NOMO-1 treated with DMSO at 0.1 percent for 48 hours (cell line): ENCODE data around the gene GRIK3.
"Not testable (repeated sequence)": the region's sequence is repeated elsewhere in the genome, so short reads cannot be mapped to it uniquely, and the experiment has no call there.

Source experiments
- DNase-seq: peaks from one replicate; lab custom pipeline; 2025; ENCODE audit not compliant: unreplicated experiment; lab: John Stamatoyannopoulos, UW

GRIK3 gene

DNA sequence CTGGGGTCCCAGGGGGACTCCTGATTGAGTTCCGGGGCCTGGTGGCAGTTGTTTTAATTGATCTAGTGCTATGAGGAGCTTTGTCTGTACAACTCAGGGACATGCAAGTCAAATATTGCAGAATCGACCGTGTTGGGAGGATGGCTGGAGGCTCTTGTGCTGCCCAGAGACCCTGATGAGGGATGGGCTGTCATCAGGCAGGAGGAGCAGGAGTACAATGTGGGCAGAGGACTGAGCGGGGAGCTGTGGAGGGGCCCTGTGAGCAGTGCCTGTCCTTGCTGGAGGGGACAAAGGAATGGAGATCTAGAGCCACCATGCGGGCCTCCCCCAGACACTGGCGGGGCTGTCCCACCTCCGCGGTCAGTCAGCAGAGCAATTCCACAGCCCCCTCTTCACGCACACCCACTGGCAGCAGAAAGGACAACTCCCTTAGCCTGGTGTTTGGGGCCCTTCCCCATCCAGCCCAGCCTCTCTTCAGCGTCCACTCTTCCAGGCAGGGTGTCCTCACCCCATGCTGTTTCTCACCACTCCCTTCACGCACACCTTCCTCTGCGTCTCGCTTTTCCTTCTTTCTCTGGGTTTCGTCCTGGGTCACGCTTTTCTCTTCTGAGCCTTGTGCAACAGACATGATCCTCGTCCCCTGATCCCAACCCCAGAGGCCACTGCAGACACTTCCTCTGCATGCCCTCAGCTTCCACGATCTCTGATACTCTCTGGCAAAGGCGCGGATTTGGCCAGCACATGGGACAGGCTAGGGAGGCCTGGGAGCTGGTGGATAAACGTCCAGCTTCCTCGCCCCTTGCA, 122.6 kb downstream of the GRIK3 start:
- DNase-seq, result no peak

DNA sequence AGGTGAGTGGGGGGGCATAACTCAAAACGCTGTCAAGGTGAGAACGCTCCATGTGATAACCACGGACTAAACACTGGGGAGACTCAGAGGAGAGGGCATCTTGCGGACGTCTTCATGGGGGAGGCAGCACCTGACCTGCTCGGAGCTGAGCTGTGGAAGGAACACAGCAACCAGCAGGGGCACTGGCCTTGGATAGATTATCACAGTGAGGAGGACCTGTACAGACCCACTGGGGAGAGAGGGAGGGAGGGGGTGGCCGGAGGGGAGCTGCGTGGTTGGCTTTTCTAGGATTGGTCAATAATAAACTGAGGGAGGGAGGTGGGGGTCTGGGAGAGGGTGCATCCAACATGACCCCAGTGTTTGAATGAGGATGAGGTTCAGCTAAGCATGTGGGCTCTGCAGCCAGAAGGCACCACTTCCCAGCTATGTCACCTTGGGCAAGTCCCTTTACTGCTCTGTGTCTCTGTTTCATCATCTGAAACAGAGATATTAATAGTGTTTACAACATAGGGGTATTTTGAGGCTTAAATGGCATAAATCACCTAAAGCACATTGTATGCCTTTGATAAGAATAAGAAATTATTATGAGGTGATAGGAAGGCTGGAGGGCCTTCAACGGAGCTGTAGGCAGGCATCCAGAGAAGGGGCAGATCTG, 123.3 kb downstream of the GRIK3 start:
- no peak for DNase-seq

DNA sequence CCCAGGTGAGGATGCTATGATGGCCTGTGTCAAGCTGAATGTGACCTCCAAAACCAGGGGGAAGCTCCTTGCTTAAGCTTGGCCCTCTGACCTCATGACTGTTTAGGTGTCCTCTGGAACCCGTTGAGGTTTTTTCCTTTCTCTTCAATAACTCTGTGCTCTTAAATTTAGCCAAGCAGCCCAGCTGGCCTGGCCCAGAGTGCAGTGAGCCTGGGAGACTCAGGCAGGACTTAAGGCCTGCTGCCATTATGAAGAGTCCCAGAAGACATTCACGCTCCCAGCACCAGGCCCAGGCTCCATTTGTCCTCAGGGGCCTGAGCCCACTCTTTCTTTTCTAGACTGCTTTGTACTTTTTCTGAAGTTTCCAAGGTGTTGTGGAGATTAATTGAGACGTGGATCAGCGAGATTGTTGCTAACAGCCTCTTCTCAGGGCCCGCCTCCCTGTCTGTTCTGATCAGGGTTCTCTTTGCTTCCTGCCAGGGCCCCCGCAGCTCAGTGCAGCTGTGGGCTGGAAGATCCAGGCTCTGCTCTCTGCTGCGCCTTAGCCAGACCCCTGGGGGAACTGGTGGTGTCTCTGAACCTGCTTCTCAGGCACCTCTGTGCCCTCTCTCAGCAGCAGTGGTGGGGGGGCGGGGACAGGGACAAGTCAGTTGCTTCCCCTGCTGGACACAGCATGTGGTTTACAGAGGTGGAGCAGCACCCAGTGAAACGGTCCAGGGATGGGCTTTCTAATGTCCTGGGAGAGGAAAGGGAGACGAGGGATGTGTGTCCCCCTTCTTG, 124.2 kb downstream of the GRIK3 start:
- no peak for DNase-seq

DNA sequence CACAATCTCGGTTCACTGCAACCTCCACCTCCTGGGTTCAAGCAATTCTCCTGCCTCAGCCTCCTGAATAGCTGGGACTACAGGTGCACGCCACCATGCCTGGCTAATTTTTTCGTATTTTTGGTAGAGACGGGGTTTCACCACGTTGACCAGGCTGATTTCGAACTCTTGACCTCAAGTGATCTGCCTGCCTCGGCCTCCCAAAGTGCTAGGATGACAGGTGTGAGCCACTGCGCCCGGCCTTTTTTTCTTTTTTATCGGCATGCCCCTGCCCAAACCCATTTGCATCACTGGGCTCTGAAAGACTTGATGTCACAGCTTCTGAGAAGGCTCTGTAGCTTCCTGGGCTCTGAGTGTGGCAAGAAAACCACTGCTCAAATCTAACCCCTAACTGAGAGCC, 125.0 kb downstream of the GRIK3 start:
- not testable (repeated sequence) for DNase-seq

DNA sequence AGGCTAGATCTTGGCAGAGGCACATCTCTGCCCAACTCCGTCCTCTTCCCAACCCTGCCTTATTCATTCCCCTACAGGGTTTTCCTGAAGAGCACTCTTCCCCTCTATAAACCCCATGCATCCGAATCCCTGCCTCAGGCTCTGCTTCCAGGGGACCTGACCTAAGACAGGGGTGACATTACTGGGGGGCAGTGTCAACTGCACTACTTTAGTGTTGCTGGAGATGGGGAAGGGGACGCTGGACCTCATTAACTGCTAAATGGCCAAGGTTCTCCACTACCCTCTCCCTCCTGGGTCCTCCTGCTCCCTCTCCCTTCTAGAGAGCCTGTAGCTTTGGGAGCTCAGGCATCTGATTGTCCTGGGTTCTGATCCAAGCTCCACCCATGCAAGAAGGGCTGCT, 126.2 kb downstream of the GRIK3 start:
- no peak for DNase-seq

DNA sequence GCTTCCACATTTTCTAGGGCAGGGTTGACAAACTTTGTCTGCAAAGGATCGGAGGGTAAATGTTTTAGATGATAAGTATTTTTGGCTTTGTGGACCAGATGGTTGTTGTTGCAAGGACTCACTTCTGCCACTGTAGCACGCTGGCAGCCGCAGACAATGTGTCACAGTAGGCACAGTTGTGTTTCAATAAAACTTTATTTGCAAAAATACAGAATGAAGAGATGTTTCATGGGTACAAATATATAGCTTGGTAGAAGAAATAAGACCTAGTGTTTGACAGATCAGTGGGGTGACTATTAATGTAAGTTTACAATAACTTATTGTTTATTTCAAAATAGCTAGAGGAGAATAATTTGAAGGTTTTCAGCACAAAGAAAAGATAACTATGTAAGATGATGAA, 127.8 kb downstream of the GRIK3 start:
- no peak for DNase-seq

DNA sequence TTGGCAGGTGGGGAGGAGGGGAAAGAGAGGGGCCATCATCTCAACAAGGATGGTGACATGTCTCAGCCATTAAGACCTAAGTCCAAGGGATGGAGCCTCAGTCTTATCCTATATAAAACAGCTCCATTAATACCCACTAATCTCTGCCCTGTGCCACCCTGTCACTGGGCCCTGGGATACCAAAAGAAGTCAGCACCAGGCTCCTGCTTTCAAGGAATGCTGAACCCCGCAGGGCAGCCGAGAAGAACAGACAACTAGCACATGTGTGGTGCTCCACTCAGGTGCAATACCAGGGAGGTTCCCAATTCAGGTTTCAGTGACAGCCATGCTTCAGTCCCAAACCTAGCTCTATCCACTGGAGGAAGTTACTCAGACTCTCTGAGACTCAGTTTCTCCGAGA, 128.4 kb downstream of the GRIK3 start:
- DNase-seq, result no peak

DNA sequence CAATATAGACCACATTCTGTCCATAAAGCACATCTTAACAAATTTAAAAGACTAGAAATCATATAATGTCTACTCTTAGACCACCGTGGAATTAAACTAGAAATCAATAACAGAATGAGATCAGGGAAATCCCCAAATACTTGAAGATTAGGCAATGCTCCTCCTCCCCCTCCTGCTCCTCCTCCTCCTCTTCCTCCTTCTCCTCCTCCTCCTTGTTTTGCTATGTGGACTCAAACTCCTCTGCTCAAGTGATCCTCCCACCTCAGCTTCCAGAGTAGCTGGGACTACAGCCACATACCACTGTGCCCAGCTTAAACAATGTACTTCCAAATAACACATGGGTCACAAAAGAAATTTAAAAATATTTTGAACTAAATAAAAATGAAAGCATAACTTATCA, 134.2 kb downstream of the GRIK3 start:
- DNase-seq, result no peak

DNA sequence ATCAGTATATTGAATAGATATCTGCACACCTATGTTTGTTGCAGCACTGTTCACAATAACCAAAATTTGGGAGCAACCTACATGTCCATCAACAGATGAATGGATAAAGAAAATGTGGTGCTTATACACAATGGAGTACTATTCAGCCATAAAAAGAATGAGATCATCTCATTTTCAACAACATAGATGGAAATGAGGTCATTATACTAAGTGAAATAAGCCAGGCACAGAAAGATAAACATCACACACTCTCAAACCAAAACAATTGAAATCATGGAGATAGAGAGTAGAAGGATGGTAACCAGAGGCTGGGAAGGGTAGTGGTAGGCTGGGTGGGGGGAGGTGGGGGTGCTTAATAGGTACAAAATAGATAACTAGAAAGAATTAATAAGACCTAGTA, 136.5 kb downstream of the GRIK3 start:
- DNase-seq, result not testable (repeated sequence)

DNA sequence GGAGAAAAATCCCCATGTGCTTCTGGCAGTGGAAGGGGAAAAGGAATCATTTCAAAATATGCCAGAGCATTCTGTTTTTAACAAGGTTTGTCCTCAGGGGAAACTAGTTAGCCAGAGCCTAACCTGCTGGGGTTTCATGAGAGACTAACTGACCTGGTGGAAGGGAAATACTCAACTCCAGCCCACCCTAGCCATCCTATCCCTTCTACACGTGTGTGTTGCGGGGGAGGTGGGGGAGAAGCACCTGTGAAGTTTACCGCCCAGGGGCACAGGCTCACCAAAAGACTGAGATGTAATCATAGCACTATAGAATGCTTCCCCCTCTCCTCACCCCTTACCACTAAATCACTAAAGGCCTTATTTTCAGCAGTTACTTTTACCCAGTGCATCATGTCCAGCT, 139.5 kb downstream of the GRIK3 start:
- DNase-seq, result no peak

DNA sequence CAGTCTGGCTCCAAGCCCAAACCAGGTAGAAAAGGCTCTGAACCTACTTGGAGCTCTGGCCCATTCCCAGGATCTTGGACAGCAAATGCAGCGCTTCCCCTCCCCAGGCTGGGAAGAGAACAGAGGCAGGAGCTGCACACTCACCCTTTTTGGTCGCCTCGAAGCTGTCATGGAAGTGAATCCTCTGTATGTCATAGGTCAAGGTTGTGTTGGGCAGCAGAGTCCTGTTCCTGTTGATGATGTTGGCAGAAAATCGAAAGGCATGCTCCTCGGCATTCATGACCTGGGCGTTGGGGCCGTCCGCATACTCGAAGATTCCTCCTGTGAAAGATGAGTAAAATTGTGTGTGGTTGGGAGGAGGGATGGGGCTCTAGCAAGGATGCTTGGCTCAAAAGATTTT, 143.5 kb downstream of the GRIK3 start:
- no peak for DNase-seq

DNA sequence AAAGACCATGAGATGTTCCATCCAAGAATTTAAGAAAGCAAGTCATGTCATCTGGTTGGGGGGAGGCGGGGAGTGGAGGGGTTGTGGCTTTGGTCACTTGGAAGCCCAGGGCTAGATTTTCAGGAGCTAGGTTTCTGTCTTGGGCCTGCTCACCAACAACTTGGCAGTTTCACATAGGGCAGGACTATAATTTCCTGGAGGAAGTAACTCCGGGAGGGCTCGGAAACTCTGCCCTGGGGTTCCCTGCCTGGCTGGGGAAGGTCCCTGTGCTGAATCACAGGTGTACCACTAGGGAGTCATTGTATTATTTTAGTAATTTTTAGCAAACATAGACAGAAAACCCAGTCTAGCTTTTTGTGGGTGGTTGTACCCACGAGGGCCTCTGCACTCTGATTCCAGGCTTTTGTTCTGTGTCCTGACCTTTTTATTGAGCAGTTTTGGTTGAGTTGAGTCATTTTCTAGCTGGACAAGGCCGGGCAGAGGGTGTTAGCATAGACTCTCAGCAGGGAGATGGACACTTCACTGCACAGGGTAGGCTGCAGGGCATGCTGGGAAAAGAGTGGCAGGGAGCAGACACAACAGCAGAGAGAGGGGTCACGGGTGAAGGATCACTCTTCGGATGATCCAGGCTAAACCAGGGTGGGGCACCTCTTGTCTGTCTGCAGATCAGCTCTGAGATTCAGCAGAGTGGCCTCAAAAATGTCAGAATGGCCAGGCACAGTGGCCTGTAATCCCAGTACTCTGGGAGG, 144.7 kb downstream of the GRIK3 start:
- DNase-seq, result no peak

DNA sequence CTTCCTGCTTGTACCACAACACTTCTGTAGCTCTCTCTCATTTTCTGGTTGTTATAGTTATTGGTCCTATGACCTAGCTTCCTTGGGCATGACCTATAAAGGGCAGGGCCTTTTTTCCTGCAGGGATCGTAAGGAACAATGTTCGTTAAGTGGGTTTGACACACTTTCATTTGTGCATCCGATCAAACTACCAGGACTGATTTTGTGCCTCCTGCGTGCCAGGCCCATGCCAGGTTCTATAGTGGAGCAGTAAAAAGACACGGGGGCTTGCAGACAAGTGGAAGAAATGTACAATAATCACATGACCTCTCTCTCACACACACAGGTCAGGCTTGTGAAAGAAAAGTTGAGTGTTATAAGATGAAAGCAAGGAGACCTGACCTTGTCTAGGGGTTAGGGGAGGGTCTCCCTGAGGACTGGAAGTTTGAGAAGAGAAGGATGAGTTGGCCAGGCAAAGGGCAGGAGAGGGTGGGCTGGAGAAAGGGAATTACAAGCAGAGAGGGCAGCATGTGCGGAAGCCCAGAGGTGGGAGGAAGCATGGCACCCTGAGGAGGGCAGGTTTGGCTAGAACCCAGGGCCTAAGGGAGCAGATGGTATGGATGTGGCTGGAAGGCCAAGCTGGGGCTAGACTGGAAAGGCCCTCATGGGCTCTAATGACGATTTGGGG, 145.4 kb downstream of the GRIK3 start:
- DNase-seq, result no peak

DNA sequence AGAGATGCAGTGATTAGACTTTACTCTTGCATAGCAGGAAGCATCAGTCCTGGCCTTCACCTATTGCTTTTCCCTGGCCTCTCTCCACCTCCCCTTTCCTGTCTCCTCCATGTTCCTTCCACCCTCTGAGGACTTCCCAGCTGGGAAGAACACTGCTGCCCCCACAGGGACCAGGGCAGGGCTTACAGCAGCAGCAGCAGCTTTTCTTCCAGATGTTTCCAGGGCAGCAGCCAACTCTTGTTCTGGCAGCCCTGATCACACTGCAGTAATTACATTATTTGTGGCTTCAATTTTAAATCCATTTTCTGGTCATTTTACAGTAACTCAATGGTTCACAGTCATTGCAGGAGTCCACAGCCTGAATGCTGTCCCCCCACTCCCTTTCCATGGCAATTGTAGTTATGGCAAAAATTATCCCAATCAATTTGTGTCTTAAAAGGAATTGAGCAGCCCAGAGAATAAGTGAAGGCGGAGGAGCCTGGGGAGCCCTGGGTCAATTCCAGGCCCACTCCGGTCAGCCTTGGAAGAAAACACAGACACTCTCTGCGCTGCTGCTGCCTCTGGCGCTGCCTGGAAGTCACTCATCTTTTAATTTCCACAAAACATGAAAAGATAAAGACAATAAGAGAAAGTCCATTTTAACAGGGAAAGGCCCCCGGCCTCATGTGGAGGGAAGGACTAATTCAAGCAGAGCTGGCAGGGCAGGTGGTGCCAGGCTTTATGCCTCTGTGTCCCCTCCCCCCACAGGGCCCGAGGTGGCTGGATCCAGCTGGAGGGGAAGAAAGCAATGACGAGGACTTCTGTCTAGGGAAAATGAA, 148.6 kb downstream of the GRIK3 start:
- DNase-seq, result no peak

DNA sequence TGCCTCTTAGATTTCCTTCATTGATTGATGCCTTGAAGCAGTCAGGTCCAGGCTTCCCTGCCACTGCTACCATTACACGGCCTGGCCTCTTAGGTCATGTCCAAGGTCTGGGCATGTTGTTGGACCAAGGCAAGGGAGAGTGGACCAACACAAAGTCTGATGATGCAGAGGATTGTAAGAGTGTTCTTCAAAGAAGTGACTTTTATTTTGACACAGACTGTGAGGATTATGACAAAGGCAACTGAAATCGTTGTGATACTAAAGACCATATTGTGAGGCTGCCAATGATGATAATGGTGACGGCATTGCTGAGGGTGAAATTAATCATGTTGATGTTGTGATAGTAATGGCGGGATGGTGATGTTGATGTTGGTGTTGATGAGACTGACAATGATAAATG, 149.5 kb downstream of the GRIK3 start:
- no peak for DNase-seq

DNA sequence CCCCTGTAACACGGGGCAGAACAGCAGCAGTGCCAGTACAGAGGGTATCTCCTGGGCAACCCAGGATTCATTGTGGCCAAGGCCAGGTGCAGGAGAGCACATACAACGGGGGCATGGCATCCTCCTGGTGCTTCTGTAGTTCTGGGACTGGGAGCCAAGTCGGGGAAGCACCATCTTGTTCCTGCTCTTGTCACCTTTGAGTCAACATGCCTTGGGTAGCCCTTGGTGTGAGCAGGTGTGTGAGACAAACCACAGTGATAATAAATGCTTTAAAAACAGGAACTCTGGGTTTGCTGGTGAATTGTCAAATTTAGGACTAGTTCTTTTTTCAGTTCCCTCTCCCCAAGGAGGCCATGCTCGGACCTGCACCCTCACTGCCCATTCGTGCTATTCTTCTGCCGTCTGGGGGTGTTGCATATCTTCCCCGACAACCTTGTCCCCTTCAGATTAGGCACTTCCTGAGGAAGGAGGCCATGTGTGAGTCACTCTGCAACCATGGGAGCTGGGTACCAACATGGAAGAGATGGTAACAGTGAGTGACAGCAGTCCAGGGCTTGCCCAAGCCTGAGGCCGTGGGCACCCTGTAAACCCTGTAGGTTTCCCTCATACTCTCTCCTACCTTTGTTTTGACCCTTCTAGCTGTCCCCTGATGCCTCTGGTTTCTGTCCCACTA, 150.2 kb downstream of the GRIK3 start:
- DNase-seq, result peak; percentile 15

DNA sequence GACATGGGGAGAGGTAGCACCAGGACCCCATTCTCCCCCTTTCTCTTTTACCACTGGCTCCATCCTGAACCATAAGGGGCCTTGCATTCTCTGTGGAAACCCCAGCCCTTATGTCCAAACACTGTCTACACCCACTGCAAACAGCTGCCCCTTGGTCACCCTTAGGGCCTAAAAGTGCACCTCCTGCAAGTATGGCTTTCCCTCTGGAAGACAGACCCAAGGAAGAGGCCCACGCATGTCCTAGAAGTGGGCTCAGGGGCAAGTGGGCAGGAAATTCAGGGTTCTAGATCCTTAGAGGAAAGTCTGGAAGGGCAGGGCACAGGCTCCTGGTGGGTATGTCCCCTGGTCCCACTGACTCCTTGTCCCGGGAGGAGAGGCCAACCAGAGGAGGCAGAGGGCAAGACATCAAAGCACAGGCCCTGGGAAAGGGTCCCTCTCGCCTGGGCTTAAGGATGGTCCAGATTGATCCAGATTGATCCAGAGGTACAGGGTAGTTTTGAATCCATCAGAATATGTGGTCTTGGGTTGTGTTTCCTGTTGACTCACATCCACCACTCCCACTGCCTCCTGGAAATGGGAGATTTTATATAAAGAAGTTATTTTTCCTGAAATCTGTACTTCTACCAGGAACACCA, 150.9 kb downstream of the GRIK3 start:
- DNase-seq, result no peak

DNA sequence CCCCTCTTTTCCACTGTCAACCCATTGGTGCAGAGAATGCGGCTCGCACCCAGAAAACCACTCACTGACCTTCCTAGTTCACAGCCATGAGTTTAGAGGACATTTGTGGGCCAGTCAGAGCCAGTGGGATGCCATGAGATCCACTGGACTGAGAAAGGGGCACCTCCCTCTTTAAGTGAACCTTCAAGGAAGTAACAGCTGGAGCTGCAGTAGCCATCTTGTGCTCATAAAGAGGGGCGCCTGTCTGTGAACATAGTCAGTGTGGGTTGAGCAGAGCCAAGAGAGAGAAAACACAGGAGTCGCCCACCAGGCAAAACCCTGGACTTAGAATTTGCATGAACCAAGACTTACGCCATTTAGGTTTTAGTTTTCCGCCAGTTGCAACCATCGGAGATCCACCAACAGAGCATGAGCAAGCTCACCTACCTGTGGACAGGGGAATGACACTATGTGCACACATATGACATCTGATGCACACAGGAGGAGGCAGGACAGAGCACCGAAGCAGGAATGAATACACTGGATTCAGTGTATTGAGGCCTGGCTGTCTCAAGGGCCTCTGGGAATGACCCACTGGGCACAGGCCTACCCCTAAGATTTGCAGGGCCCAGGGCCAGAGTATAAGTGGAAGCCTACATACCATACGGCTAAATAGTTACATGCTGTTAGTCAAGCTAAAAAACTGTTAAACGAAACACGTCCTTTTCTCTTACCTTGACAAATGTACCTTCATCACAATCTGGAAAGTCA, 151.6 kb downstream of the GRIK3 start:
- no peak for DNase-seq
